Gastroesophageal sphincter (tissue), 4 donors: ENCODE results near the gene NDUFA5. TPM values are rescaled to one million over a fixed set of nuclear protein-coding genes. Genes with fewer than 3 reads are reported as not detected.

ENCODE experiments used
- ATAC-seq: fragments of 150-250 bp; one replicate; pipeline ENCODE4 v1.9.1; 2016; ENCODE audit warnings: mild to moderate bottlenecking, moderate library complexity
- H3K27ac ChIP-seq, 4 donors: fragments of 200-600 bp; sonication (generic) in 3 of 4; 1 replicate in 3 of 4; 2 replicates in 1 of 4; pipeline ENCODE4 v1.5.1; 2016 to 2019
- H3K27me3 ChIP-seq: fragments of 200-600 bp; sonication (generic); one replicate; pipeline ENCODE4 v1.5.1; 2019
- H3K36me3 ChIP-seq, 2 donors: fragments of 200-600 bp; sonication (generic); one replicate each; pipeline ENCODE4 v1.5.1; 2019; ENCODE audit warnings: control low read depth in 1 of 2
- H3K4me1 ChIP-seq, 3 donors: fragments of 200-600 bp; sonication (generic); 1 replicate in 2 of 3; 2 replicates in 1 of 3; pipeline ENCODE4 v1.5.1; 2016 to 2019; ENCODE audit warnings: control low read depth in 2 of 3
- H3K4me3 ChIP-seq, 2 donors: fragments of 200-600 bp; sonication (generic); one replicate each; pipeline ENCODE4 v1.5.1; 2019; ENCODE audit warnings: mild to moderate bottlenecking in 1 of 2, moderate library complexity in 1 of 2
- H3K9me3 ChIP-seq, 3 donors: fragments of 200-600 bp; sonication (generic); one replicate each; pipeline ENCODE4 v1.5.1; 2017 to 2019; ENCODE audit warnings: control low read depth in 2 of 3
- CTCF ChIP-seq, 4 experiments: fragments of 200-600 bp in 2 of 4; fragments of 450-650 bp in 2 of 4; sonication (generic) in 1 of 4; IDR thresholded peaks; one replicate each; pipeline ENCODE4 v1.5.1; 2017 to 2019; ENCODE audit warnings: antibody characterized with exemption in 4 of 4, mild to moderate bottlenecking in 2 of 4, moderate library complexity in 2 of 4
- EP300 ChIP-seq: sonication (generic); formaldehyde crosslinking; IDR thresholded peaks from one replicate; pipeline ENCODE4 v1.6.1; 2017; ENCODE audit warnings: antibody characterized with exemption, mild to moderate bottlenecking
- POLR2A ChIP-seq, 2 donors: fragments of 450-650 bp; IDR thresholded peaks; one replicate each; pipeline ENCODE4 v1.6.1; 2017; ENCODE audit warnings: antibody characterized with exemption in 2 of 2, mild to moderate bottlenecking in 2 of 2, moderate library complexity in 1 of 2
- POLR2AphosphoS5 ChIP-seq: sonication (generic); formaldehyde crosslinking; IDR thresholded peaks from one replicate; pipeline ENCODE4 v1.6.1; 2017; ENCODE audit warnings: antibody characterized with exemption
- WGBS, 2 donors: methylation state at CpG; one replicate each; pipeline ENCODE4 v1.1.5; 2018; ENCODE audit warnings: low coverage in 1 of 2; 5-methylcytosine and 5-hydroxymethylcytosine counted together
- total RNA-seq, 4 donors: library from RNA; depleted of rRNA; stranded (reverse); fragments of >200 nt; gene quantifications; one replicate each; pipeline ENCODE4 v1.1.0, GENCODE V29; 2016

The NDUFA5 gene
- total RNA-seq, 4 donors from 2014 or later = 65.4 to 172 (median 115) TPM

GRCh38 chr7:123581162-123581459 lies 23.5 kb upstream of the NDUFA5 start:
- 17 to 29% methylated on average over 2 of the region's 2 CpGs for WGBS, 2 donors
- Histone ChIP-seq H3K36me3 (no peaks in the 10 kb centered on the region), H3K9me3 (no peaks in the 10 kb centered on the region), H3K4me3 (no peak overlapping the region), H3K4me1 (peaks cover 0 to 3% (median 0%) of the 10 kb centered on the region in 3 donors), H3K27ac (no peak overlapping the region), H3K27me3 (peaks cover 10% of the 10 kb centered on the region)
- no peak for ATAC-seq
- TF ChIP-seq CTCF (IDR thresholded peaks at IDR 0.05) = no peak
- no peak for TF ChIP-seq EP300
- TF ChIP-seq POLR2AphosphoS5 = no peak
- TF ChIP-seq POLR2A (IDR thresholded peaks at IDR 0.05) = no peak

DNA sequence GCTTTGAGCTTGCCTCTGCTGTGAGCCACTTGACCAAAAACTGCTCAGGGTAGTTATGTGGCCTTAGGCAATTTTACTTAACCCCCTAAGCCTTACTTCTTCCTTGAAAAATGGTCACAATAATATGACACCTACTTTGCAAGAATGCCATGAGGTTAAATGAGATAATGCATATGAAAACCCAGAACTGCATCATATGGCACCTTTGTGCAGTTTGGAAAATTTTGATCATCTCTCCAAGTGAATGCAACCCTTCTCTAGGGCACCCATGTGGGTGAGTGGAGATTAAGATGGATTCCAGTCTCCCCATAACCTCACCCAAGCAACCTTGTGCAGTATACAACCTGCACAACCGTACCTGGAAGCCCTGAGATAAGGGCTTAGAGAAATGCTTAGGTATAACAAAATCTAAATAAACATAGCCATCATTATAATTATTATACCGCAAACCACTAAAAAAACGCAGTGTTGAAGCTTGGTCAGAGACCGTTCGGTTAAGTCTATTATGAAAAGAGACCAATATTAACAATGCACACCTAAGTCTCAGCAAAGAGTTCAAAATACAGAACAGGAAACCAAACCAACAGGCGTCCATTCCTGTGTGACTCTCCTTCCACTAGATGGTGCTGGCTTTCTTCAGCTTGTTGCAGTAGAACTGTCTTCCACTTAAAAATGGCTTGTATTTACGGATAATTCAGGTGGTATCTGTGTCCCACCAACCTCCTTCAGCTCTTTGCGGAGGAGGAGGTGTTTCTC lies 23.0 kb upstream of the NDUFA5 start:
- H3K4me3 ChIP-seq = no peak overlapping the region
- H3K36me3 ChIP-seq = no peaks in the 10 kb centered on the region
- no peaks in the 10 kb centered on the region for H3K9me3 ChIP-seq
- WGBS, 2 donors = 28 to 44% methylated on average over 7 to 8 of the region's 8 CpGs
- TF ChIP-seq POLR2A (IDR thresholded peaks at IDR 0.05) = no peak
- TF ChIP-seq POLR2AphosphoS5 = no peak
- TF ChIP-seq CTCF (IDR thresholded peaks at IDR 0.05) = peak; percentile 17 to 58 (median 34)
- no peak for TF ChIP-seq EP300
- peaks cover 0 to 3% (median 0%) of the 10 kb centered on the region in 3 donors for H3K4me1 ChIP-seq
- H3K27me3 ChIP-seq = peaks cover 10% of the 10 kb centered on the region
- no peak for ATAC-seq
- no peak overlapping the region for H3K27ac ChIP-seq

- H3K4me1 ChIP-seq = peaks cover 0 to 3% (median 0%) of the 10 kb centered on the region in 3 donors
- ATAC-seq = no peak
- no peaks in the 10 kb centered on the region for H3K36me3 ChIP-seq
- no peak for TF ChIP-seq POLR2AphosphoS5
- TF ChIP-seq CTCF (IDR thresholded peaks at IDR 0.05) = no peak
- TF ChIP-seq POLR2A (IDR thresholded peaks at IDR 0.05) = no peak
- no peak overlapping the region for H3K4me3 ChIP-seq
- no peaks in the 10 kb centered on the region for H3K9me3 ChIP-seq
- peaks cover 10% of the 10 kb centered on the region for H3K27me3 ChIP-seq
- H3K27ac ChIP-seq = no peak overlapping the region
These were observed 21.8 kb upstream of the NDUFA5 start for GRCh38 chr7:123579416-123579815.

DNA sequence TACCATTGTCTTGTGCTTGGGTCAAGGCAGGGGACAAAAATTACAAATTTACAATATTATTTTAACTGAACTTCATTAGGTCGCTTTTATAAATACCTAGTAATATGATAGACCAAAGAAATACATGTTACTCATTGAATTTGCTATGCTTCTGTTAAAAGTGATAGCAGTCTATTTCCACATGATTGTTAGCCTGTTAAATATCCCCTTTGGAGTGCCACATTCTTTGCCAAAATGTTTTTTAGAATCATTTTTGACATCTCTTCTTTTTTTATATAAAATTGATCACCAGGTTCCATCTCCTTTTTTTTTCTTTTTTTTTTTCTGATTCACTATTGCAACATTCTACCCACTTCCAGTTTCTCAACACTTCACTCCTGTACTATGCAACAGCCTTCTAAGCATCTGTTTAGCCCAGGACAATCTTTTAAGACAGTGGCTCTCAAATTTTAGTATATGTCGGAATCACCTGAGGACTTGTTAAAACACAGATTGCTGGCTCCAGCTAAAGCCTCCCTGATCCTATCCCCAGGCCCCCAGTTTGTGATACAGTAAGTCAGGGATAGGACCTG lies 16.4 kb upstream of the NDUFA5 start:
- no peak for TF ChIP-seq POLR2AphosphoS5
- TF ChIP-seq POLR2A (IDR thresholded peaks at IDR 0.05) = no peak
- no peak for TF ChIP-seq CTCF (IDR thresholded peaks at IDR 0.05)
- TF ChIP-seq EP300 = no peak
- no peaks in the 10 kb centered on the region for H3K9me3 ChIP-seq
- no peaks in the 10 kb centered on the region for H3K36me3 ChIP-seq
- H3K4me1 ChIP-seq = no peaks in the 10 kb centered on the region
- H3K4me3 ChIP-seq = no peak overlapping the region
- no peak overlapping the region for H3K27ac ChIP-seq
- 90 to 96% methylated on average over 2 of the region's 2 CpGs for WGBS, 2 donors
- H3K27me3 ChIP-seq = no peaks in the 10 kb centered on the region
- no peak for ATAC-seq

DNA sequence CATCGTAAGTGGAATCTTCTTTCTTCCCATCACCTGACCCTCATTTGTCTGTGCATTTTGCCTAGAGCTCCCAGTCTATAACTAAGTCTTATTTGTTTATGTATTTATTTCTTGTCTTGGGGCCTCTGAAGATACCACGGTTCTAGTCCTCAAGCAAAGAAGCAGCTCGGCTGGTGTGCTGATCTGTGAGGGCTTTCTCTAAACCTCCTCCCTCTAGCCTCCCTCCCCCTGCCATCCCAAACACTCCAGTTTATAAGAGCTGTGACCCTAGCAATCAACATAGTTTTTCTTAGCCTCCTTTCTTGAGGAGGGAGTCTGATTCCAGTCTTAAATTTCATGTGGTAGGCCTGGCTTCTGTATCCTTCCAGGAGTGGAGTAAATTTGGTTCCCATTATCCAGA lies 15.7 kb upstream of the NDUFA5 start:
- TF ChIP-seq POLR2A (IDR thresholded peaks at IDR 0.05) (no peak), EP300 (no peak), POLR2AphosphoS5 (no peak), CTCF (IDR thresholded peaks at IDR 0.05) (no peak)

More for the DNA sequence above, 15.7 kb upstream of the NDUFA5 start:
- Histone ChIP-seq H3K27ac (no peak overlapping the region), H3K27me3 (no peaks in the 10 kb centered on the region), H3K36me3 (no peaks in the 10 kb centered on the region), H3K4me3 (no peak overlapping the region), H3K9me3 (no peaks in the 10 kb centered on the region), H3K4me1 (no peaks in the 10 kb centered on the region)
- ATAC-seq = no peak
- 52 to 65% methylated on average over 2 of the region's 3 CpGs for WGBS, 2 donors
